ENCODE results near the gene TTLL7. TPM values are rescaled to one million over a fixed set of nuclear protein-coding genes. Genes with fewer than 3 reads are reported as not detected.

The TTLL7 gene
- total RNA-seq, 1 experiment from 2014 or later = 2.0 TPM

DNA sequence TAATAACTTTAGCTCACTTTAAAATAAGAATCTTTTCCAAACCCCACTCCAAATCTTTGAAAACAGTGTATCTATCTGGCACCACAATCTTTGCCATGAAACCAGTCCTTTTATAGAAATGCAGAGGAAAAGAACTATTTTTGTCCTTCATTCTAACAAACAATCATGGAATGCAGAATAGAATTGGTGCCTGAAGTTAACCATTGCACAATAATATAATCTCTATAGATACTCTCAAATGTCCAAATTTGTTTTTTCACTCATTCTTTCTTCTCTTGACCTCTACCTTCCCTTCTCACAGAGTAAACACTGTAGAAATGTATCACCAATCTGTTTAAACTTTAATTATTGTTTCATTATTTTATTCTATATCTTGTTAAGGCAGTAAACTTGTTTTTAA, 34.8 kb downstream of the TTLL7 start:
- H3K4me1 Mint-ChIP-seq (ENCODE audit: insufficient read depth, unreplicated experiment) = peaks cover 12% of the 10 kb centered on the region
- POLR2A ChIA-PET = interaction anchor here (0.9 kb wide), 1 partner anchor 29 kb away, joined by 3 read pairs; no protein-coding TSS in a partner anchor
- H3K9me3 Mint-ChIP-seq (ENCODE audit: unreplicated experiment) = no peaks in the 10 kb centered on the region
- BruUV-seq (replicated peaks) = no TSS peak
- H3K36me3 Mint-ChIP-seq (ENCODE audit: insufficient read depth, unreplicated experiment) = no peaks in the 10 kb centered on the region
- intact Hi-C loops (cut with micrococcal nuclease) = no loop called here
- CTCF ChIA-PET = interaction anchor here (0.7 kb wide), 1 partner anchor 161 kb away, joined by 3 read pairs; no protein-coding TSS in a partner anchor
- TF ChIP-seq, protein P1, sequence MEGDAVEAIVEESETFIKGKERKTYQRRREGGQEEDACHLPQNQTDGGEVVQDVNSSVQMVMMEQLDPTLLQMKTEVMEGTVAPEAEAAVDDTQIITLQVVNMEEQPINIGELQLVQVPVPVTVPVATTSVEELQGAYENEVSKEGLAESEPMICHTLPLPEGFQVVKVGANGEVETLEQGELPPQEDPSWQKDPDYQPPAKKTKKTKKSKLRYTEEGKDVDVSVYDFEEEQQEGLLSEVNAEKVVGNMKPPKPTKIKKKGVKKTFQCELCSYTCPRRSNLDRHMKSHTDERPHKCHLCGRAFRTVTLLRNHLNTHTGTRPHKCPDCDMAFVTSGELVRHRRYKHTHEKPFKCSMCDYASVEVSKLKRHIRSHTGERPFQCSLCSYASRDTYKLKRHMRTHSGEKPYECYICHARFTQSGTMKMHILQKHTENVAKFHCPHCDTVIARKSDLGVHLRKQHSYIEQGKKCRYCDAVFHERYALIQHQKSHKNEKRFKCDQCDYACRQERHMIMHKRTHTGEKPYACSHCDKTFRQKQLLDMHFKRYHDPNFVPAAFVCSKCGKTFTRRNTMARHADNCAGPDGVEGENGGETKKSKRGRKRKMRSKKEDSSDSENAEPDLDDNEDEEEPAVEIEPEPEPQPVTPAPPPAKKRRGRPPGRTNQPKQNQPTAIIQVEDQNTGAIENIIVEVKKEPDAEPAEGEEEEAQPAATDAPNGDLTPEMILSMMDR (IDR thresholded peaks at IDR 0.05; ENCODE audit: unreplicated experiment) = no peak
- no peaks in the 10 kb centered on the region for H3K27me3 Mint-ChIP-seq (ENCODE audit: insufficient read depth, unreplicated experiment)
- no peak overlapping the region for H3K27ac Mint-ChIP-seq (ENCODE audit: low read depth, unreplicated experiment)
- no peak overlapping the region for H3K4me3 Mint-ChIP-seq (ENCODE audit: unreplicated experiment)
- DNase-seq (ENCODE audit: unreplicated experiment) = no peak

DNA sequence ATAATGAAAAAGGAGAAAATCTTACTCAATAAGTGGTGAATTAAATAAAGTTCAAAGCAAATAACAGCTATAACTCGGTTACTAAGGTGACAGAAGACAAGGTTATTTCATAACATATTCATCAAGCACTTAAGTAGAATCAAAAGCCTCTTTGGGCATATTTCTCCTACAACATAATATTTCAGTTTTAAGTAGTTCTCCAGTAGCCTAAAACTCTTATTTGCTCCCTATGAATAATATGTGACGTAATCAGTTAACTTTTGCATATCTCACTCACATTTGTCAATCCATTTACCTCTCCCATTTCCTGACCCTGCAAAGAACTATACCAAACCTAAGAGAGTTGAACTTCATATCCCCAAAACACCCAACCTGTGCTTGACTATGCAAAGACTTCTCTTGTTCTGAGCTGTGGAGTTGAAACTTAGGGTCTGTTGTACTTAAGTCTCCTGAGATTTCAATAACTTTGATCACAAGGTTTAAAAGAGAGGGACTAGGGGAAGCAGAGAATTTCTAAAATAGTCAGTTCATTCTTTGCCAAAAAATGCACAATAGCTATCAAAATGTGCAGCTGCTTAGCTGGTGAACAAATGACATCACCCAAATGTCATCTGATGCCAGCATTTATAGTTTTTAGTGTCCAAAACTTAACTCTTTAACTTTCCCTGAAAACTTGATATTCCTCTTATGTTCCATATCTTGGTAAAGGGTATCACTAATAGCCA, 37.2 kb downstream of the TTLL7 start:
- Mint-ChIP-seq H3K4me1 (ENCODE audit: insufficient read depth, unreplicated experiment) (peaks cover 12% of the 10 kb centered on the region), H3K4me3 (ENCODE audit: unreplicated experiment) (no peak overlapping the region), H3K27me3 (ENCODE audit: insufficient read depth, unreplicated experiment) (no peaks in the 10 kb centered on the region), H3K9me3 (ENCODE audit: unreplicated experiment) (no peaks in the 10 kb centered on the region), H3K27ac (ENCODE audit: low read depth, unreplicated experiment) (no peak overlapping the region), H3K36me3 (ENCODE audit: insufficient read depth, unreplicated experiment) (no peaks in the 10 kb centered on the region)
- BruUV-seq (replicated peaks) = no TSS peak
- TF ChIP-seq, protein P1 (IDR thresholded peaks at IDR 0.05; ENCODE audit: unreplicated experiment) = no peak
- POLR2A ChIA-PET = no interaction called here
- intact Hi-C loops (cut with micrococcal nuclease) = no loop called here
- CTCF ChIA-PET = no interaction called here
- DNase-seq (ENCODE audit: unreplicated experiment) = no peak

DNA sequence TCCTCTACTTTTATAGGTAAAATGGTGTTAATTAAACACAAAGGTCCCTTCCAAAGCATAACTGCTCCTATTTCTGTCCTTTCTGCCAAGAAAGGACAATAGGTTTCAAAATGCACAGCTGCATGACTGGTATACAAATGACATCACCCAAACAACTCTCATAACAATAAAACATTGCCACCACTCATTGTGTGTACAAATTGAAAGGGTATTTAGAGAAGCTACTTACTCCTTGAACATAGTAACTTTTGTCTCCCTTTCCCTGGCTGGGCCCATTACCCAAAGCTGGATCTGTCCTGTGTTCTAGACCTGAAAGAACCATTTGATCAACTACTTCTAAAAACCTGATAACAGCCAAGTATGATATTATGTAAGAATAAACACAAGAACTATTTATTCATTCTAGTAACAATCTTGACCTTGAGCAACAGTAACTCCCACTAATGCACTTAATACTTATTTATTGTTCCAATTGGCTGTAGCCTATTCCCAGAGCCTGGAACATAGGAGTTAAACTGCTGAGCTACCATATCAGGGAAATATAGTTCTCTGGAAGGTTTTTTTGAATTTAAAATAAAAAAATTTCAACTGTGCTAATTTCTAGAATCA, 38.2 kb downstream of the TTLL7 start:
- H3K4me3 Mint-ChIP-seq (ENCODE audit: unreplicated experiment) = no peak overlapping the region
- TF ChIP-seq, protein P1 (IDR thresholded peaks at IDR 0.05; ENCODE audit: unreplicated experiment) = no peak
- no peak overlapping the region for H3K27ac Mint-ChIP-seq (ENCODE audit: low read depth, unreplicated experiment)
- H3K9me3 Mint-ChIP-seq (ENCODE audit: unreplicated experiment) = no peaks in the 10 kb centered on the region
- ChIA-PET POLR2A (no interaction called here), CTCF (no interaction called here)
- no peak for DNase-seq (ENCODE audit: unreplicated experiment)
- H3K36me3 Mint-ChIP-seq (ENCODE audit: insufficient read depth, unreplicated experiment) = no peaks in the 10 kb centered on the region
- H3K27me3 Mint-ChIP-seq (ENCODE audit: insufficient read depth, unreplicated experiment) = no peaks in the 10 kb centered on the region
- intact Hi-C loops (cut with micrococcal nuclease) = no loop called here
- no TSS peak for BruUV-seq (replicated peaks)
- H3K4me1 Mint-ChIP-seq (ENCODE audit: insufficient read depth, unreplicated experiment) = peaks cover 12% of the 10 kb centered on the region

DNA sequence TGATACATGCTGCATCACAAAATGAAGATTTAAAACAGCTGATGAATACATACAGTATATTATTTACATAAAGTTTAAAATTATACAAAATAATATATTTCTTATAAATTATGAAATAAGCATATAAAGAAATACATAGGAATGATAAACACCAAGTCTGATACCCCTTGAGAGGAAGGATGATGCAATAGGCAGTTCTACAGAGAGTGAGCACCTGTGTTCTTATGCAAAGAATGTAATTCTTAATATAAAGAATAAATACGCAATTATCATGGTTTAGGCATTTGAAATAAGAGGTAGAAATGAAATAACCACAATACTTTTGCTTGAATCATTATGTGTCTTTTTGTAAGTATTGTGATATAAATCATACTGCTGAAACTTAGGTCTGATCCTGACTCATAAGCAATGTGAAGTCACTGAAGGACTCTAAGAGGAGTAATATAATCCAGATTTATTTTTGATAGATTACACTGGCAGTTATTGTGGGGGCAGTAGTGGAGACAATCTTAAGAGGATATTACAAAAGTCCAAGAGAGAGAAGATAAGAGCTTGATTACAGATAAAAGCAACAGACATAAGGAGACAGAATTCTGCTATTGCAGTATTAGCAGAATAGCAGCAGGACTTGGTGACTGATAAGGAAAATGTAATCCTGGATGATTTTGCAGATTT, 39.0 kb downstream of the TTLL7 start:
- DNase-seq (ENCODE audit: unreplicated experiment) = no peak
- H3K9me3 Mint-ChIP-seq (ENCODE audit: unreplicated experiment) = no peaks in the 10 kb centered on the region
- no TSS peak for BruUV-seq (replicated peaks)
- no peaks in the 10 kb centered on the region for H3K36me3 Mint-ChIP-seq (ENCODE audit: insufficient read depth, unreplicated experiment)
- no peak overlapping the region for H3K27ac Mint-ChIP-seq (ENCODE audit: low read depth, unreplicated experiment)
- intact Hi-C loops (cut with micrococcal nuclease) = no loop called here
- no peaks in the 10 kb centered on the region for H3K27me3 Mint-ChIP-seq (ENCODE audit: insufficient read depth, unreplicated experiment)
- TF ChIP-seq, protein P1 (IDR thresholded peaks at IDR 0.05; ENCODE audit: unreplicated experiment) = no peak
- POLR2A ChIA-PET = no interaction called here
- peaks cover 12% of the 10 kb centered on the region for H3K4me1 Mint-ChIP-seq (ENCODE audit: insufficient read depth, unreplicated experiment)
- no peak overlapping the region for H3K4me3 Mint-ChIP-seq (ENCODE audit: unreplicated experiment)
- CTCF ChIA-PET = interaction anchor here (0.7 kb wide), 1 partner anchor 836 kb away, joined by 3 read pairs; no protein-coding TSS in a partner anchor
